ENCODE data around the gene UBA3. TPM values are rescaled to one million over a fixed set of nuclear protein-coding genes. Genes with fewer than 3 reads are reported as not detected.

UBA3 gene
- polyA plus RNA-seq, 3 donors, result 77.1 to 88.5 (median 81.7) TPM

GRCh38 chr3:69102384-69102783 is 22.2 kb upstream of the UBA3 start:
- intact Hi-C loops (cut with micrococcal nuclease), result no loop called here
- H3K27ac Mint-ChIP-seq, result peak overlapping the region in 2 of 7 donors; percentile 4 to 63
- peaks cover 0 to 2% (median 0%) of the 10 kb centered on the region in 7 donors for H3K9me3 Mint-ChIP-seq
- Histone ChIP-seq H3K36me3 (replicated peaks in 1 of 2; ENCODE audit: control insufficient read depth in 1 of 2, insufficient read depth in 2 of 2, low read length in 2 of 2) (peaks cover 35 to 71% of the 10 kb centered on the region in 2 donors), H3K27me3 (ENCODE audit: control insufficient read depth in 2 of 2, insufficient read depth in 2 of 2, low read length in 2 of 2) (no peaks in the 10 kb centered on the region), H3K9me3 (replicated peaks in 1 of 2; ENCODE audit: control insufficient read depth in 1 of 2, insufficient read depth in 1 of 2, low read length in 2 of 2) (no peaks in the 10 kb centered on the region), H3K27ac (ENCODE audit: low read depth in 1 of 2, low read length in 2 of 2) (no peak overlapping the region), H3K4me1 (ENCODE audit: control insufficient read depth in 1 of 2, insufficient read depth in 2 of 2, low read length in 2 of 2) (peaks cover 38 to 55% of the 10 kb centered on the region in 2 donors), H3K4me3 (replicated peaks in 1 of 3; ENCODE audit: low read depth in 2 of 3, low read length in 3 of 3) (no peak overlapping the region), H3K79me2 (ENCODE audit: insufficient read depth, low read length) (peaks cover 79% of the 10 kb centered on the region), H3K4me2 (replicated peaks; ENCODE audit: extremely low read depth, low read length, poor library complexity, severe bottlenecking) (no peak overlapping the region), H3K9ac (ENCODE audit: insufficient read depth, low read length, poor library complexity, severe bottlenecking) (no peak overlapping the region), H4K20me1 (ENCODE audit: insufficient read depth, low read length) (peaks cover 74% of the 10 kb centered on the region), H2AFZ (ENCODE audit: insufficient read depth, low read depth, low read length, poor library complexity, severe bottlenecking) (no peak overlapping the region)
- DNase-seq, result no peak
- no peak for TF ChIP-seq CTCF (IDR thresholded peaks at IDR 0.05)
- H3K27me3 Mint-ChIP-seq (ENCODE audit: low read depth in 3 of 3), result peaks cover 0 to 3% (median 0%) of the 10 kb centered on the region in 3 donors
- H3K36me3 Mint-ChIP-seq, result peaks cover 40 to 46% of the 10 kb centered on the region in 2 donors
- H3K4me3 Mint-ChIP-seq, result no peak overlapping the region
- peaks cover 50% of the 10 kb centered on the region for H3K4me1 Mint-ChIP-seq
- 97% methylated on average over 3 of the region's 4 CpGs for WGBS (ENCODE audit: insufficient coverage)

DNA sequence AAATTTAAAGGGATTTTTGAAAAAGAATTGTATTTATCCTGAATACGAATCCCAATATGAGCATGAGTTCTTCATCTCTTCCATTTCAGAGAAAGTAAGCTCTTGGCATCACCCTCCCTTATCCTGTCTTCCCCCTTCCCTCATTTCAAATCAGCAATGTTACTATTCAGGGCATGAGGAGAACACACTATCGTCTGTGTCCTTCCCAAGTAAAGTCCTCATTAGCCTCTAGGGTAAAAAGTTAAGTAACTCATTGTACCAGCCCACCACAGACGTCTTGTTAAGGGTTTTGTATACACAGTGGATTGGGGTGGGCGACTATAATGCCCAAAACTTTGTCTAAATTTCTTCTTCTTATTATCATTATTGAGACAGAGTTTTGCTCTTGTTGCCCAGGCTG is 19.4 kb upstream of the UBA3 start:
- no peaks in the 10 kb centered on the region for H3K9me3 ChIP-seq (replicated peaks in 1 of 2; ENCODE audit: control insufficient read depth in 1 of 2, insufficient read depth in 1 of 2, low read length in 2 of 2)
- WGBS (ENCODE audit: insufficient coverage), result no CpG with 5 or more reads among the region's 4 CpGs
- H3K9ac ChIP-seq (ENCODE audit: insufficient read depth, low read length, poor library complexity, severe bottlenecking), result no peak overlapping the region
- H3K27ac Mint-ChIP-seq, result peak overlapping the region in 3 of 7 donors; percentile 30 to 84 (median 46)
- peaks cover 94% of the 10 kb centered on the region for H3K79me2 ChIP-seq (ENCODE audit: insufficient read depth, low read length)
- H3K4me3 Mint-ChIP-seq, result no peak overlapping the region
- TF ChIP-seq CTCF (IDR thresholded peaks at IDR 0.05), result no peak
- peaks cover 52 to 62% of the 10 kb centered on the region in 2 donors for H3K4me1 ChIP-seq (ENCODE audit: control insufficient read depth in 1 of 2, insufficient read depth in 2 of 2, low read length in 2 of 2)
- H3K4me3 ChIP-seq (replicated peaks in 1 of 3; ENCODE audit: low read depth in 2 of 3, low read length in 3 of 3), result no peak overlapping the region
- no peak overlapping the region for H3K4me2 ChIP-seq (replicated peaks; ENCODE audit: extremely low read depth, low read length, poor library complexity, severe bottlenecking)
- H3K27ac ChIP-seq (ENCODE audit: low read depth in 1 of 2, low read length in 2 of 2), result peak overlapping the region in 1 of 2 donors; percentile 56
- H3K36me3 Mint-ChIP-seq, result peaks cover 41 to 49% of the 10 kb centered on the region in 2 donors
- H3K9me3 Mint-ChIP-seq, result peaks cover 0 to 2% (median 0%) of the 10 kb centered on the region in 7 donors
- peaks cover 0 to 3% (median 0%) of the 10 kb centered on the region in 3 donors for H3K27me3 Mint-ChIP-seq (ENCODE audit: low read depth in 3 of 3)
- H3K27me3 ChIP-seq (ENCODE audit: control insufficient read depth in 2 of 2, insufficient read depth in 2 of 2, low read length in 2 of 2), result no peaks in the 10 kb centered on the region
- peaks cover 59% of the 10 kb centered on the region for H3K4me1 Mint-ChIP-seq
- intact Hi-C loops (cut with micrococcal nuclease), result no loop called here
- H4K20me1 ChIP-seq (ENCODE audit: insufficient read depth, low read length), result peaks cover 94% of the 10 kb centered on the region
- DNase-seq, result no peak
- H3K36me3 ChIP-seq (replicated peaks in 1 of 2; ENCODE audit: control insufficient read depth in 1 of 2, insufficient read depth in 2 of 2, low read length in 2 of 2), result peaks cover 34 to 52% of the 10 kb centered on the region in 2 donors
- no peak overlapping the region for H2AFZ ChIP-seq (ENCODE audit: insufficient read depth, low read depth, low read length, poor library complexity, severe bottlenecking)
